Mesenchymal stem cell (in vitro differentiated cells and primary cell): Measurements from ENCODE around the gene PLSCR4.
A peak's percentile ranks its signal among the peaks of the same experiment; 100 is the strongest.

Experiments used
- DNase-seq: peaks from one replicate; pipeline ENCODE4 v3.0.0-alpha.2; 2013
- H2AFZ ChIP-seq: one replicate; pipeline ENCODE4 v1.6.1; 2013; ENCODE audit warnings: low read depth, mild to moderate bottlenecking, control low read depth, inconsistent platforms, low read length, moderate library complexity
- H2AK5ac ChIP-seq: 2 replicates; pipeline ENCODE4 v1.6.1; 2013; ENCODE audit warnings: low read length, moderate library complexity, mild to moderate bottlenecking, inconsistent platforms; ENCODE audit not compliant: severe bottlenecking
- H2BK120ac ChIP-seq: one replicate; pipeline ENCODE4 v1.6.1; 2013; ENCODE audit warnings: low read depth, mild to moderate bottlenecking, inconsistent platforms, low read length, moderate library complexity
- H2BK12ac ChIP-seq, 2 experiments: one replicate each; pipeline ENCODE4 v1.6.1; 2013; ENCODE audit warnings: inconsistent platforms in 2 of 2, low read length in 2 of 2, mild to moderate bottlenecking in 2 of 2, moderate library complexity in 2 of 2, control low read depth in 1 of 2
- H2BK15ac ChIP-seq: one replicate; pipeline ENCODE4 v1.6.1; 2013; ENCODE audit warnings: mild to moderate bottlenecking, low read depth, inconsistent platforms; ENCODE audit not compliant: poor library complexity, severe bottlenecking
- H2BK5ac ChIP-seq: 2 replicates; pipeline ENCODE4 v1.6.1; 2013; ENCODE audit warnings: low read depth, mild to moderate bottlenecking, low read length, control low read depth, inconsistent platforms; ENCODE audit not compliant: poor library complexity, severe bottlenecking
- H3K14ac ChIP-seq, 2 experiments: one replicate each; pipeline ENCODE4 v1.6.1; 2013; ENCODE audit warnings: inconsistent platforms in 2 of 2, low read length in 2 of 2, control low read depth in 1 of 2, mild to moderate bottlenecking in 1 of 2, moderate library complexity in 1 of 2
- H3K18ac ChIP-seq, 2 experiments: one replicate each; pipeline ENCODE4 v1.6.1; 2013; ENCODE audit warnings: inconsistent platforms in 2 of 2, low read length in 2 of 2, control low read depth in 1 of 2, low read depth in 1 of 2, mild to moderate bottlenecking in 1 of 2
- H3K23ac ChIP-seq, 2 experiments: one replicate each; pipeline ENCODE4 v1.6.1; 2013; ENCODE audit warnings: inconsistent platforms in 2 of 2, low read length in 2 of 2, mild to moderate bottlenecking in 2 of 2, moderate library complexity in 2 of 2, control low read depth in 1 of 2
- H3K27ac ChIP-seq: 2 replicates; pipeline ENCODE4 v1.5.1; 2013; ENCODE audit warnings: mild to moderate bottlenecking, moderate library complexity, low read length, control low read depth, inconsistent platforms; ENCODE audit not compliant: poor library complexity, severe bottlenecking
- H3K27me3 ChIP-seq, 2 experiments: 2 replicates each; pipeline versions ENCODE4 v1.6.1 to v1.7.0; 2013; ENCODE audit warnings: low read length in 2 of 2, mild to moderate bottlenecking in 2 of 2, moderate library complexity in 2 of 2, control low read depth in 1 of 2, inconsistent platforms in 1 of 2; ENCODE audit not compliant: control insufficient read depth in 1 of 2, insufficient read depth in 1 of 2
- H3K36me3 ChIP-seq, 2 experiments: 2 replicates each; pipeline versions ENCODE4 v1.6.1 to v1.7.0; 2013; ENCODE audit warnings: low read length in 2 of 2, control low read depth in 1 of 2, inconsistent platforms in 1 of 2, low read depth in 1 of 2, mild to moderate bottlenecking in 1 of 2; ENCODE audit not compliant: insufficient read depth in 2 of 2, control insufficient read depth in 1 of 2
- H3K4ac ChIP-seq, 2 experiments: one replicate each; pipeline ENCODE4 v1.6.1; 2013; ENCODE audit warnings: inconsistent platforms in 2 of 2, low read length in 2 of 2, mild to moderate bottlenecking in 2 of 2, moderate library complexity in 2 of 2, control low read depth in 1 of 2, low read depth in 1 of 2
- H3K4me1 ChIP-seq: 2 replicates; pipeline ENCODE4 v1.6.1; 2013; ENCODE audit warnings: low read depth, low read length, control low read depth; ENCODE audit not compliant: control insufficient read depth, insufficient read depth
- H3K4me2 ChIP-seq: 2 replicates; pipeline ENCODE4 v1.6.1; 2013; ENCODE audit warnings: low read length, mild to moderate bottlenecking, inconsistent platforms; ENCODE audit not compliant: poor library complexity, severe bottlenecking
- H3K4me3 ChIP-seq, 2 experiments: 2 replicates each; pipeline versions ENCODE4 v1.5.1 to v1.7.0; 2013; ENCODE audit warnings: low read length in 2 of 2, mild to moderate bottlenecking in 2 of 2, control low read depth in 1 of 2, low read depth in 1 of 2; ENCODE audit not compliant: insufficient read depth in 1 of 2
- H3K79me1 ChIP-seq: replicated peaks from 2 replicates; pipeline ENCODE4 v1.6.1; 2013; ENCODE audit warnings: mild to moderate bottlenecking, control low read depth, low read length, inconsistent platforms; ENCODE audit not compliant: poor library complexity, severe bottlenecking
- H3K9ac ChIP-seq: 2 replicates; pipeline ENCODE4 v1.7.0; 2013; ENCODE audit warnings: mild to moderate bottlenecking, low read length, moderate library complexity
- H3K9me3 ChIP-seq: 2 replicates; pipeline ENCODE4 v1.7.0; 2013; ENCODE audit warnings: mild to moderate bottlenecking, low read length; ENCODE audit not compliant: control insufficient read depth
- H4K8ac ChIP-seq: one replicate; pipeline ENCODE4 v1.6.1; 2013; ENCODE audit warnings: inconsistent platforms, mild to moderate bottlenecking, low read length, moderate library complexity
- H4K91ac ChIP-seq: one replicate; pipeline ENCODE4 v1.6.1; 2013; ENCODE audit warnings: mild to moderate bottlenecking, low read length, inconsistent platforms
- WGBS: methylation state at CpG from one replicate; pipeline ENCODE4 v1.1.7; 2013; ENCODE audit warnings: mixed read lengths; 5-methylcytosine and 5-hydroxymethylcytosine counted together

PLSCR4 gene

GRCh38 chr3:146163584-146163983 is 87.3 kb downstream of the PLSCR4 start:
- Histone ChIP-seq H4K8ac (no peak overlapping the region), H2BK120ac (no peak overlapping the region), H3K4me2 (no peak overlapping the region), H2BK12ac (no peak overlapping the region), H3K27me3 (no peaks in the 10 kb centered on the region), H3K79me1 (peaks cover 3% of the 10 kb centered on the region), H3K14ac (no peak overlapping the region), H3K4me1 (peaks cover 2% of the 10 kb centered on the region), H3K18ac (no peak overlapping the region), H3K4me3 (no peak overlapping the region), H3K4ac (no peak overlapping the region), H3K27ac (no peak overlapping the region), H3K36me3 (no peaks in the 10 kb centered on the region), H3K23ac (no peak overlapping the region), H4K91ac (no peak overlapping the region), H2BK5ac (no peak overlapping the region), H2BK15ac (no peak overlapping the region), H2AK5ac (no peak overlapping the region), H2AFZ (no peak overlapping the region), H3K9me3 (no peaks in the 10 kb centered on the region), H3K9ac (peak overlapping the region; percentile 1)
- over 99% methylated on average over 1 of the region's 2 CpGs for WGBS
- peak; percentile 64 for DNase-seq

DNA sequence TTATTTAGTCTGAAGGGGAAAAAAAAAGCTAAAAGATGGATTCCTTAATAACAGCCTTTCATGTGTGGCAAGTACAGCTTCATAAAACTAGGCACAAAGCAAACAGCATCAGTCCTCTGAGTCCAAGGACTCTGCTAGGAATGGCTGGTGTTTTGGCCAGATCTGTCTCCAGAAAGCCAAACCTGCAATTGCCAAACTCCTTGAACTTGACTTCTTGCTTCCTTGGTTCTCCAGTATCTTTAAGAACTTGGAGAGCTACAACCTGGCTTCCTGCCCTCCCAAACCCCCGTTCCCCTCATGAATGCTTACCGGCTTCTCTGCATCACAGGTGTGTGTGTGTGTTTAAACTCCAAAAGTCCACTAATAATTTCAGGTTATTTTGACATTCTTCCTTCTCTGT is 88.3 kb downstream of the PLSCR4 start:
- H3K4me3 ChIP-seq = peak overlapping the region in 1 of 2 experiments; percentile 9
- no peak overlapping the region for H3K23ac ChIP-seq
- no peak overlapping the region for H3K4me2 ChIP-seq
- no peak overlapping the region for H3K18ac ChIP-seq
- H3K4ac ChIP-seq = no peak overlapping the region
- no peak overlapping the region for H3K14ac ChIP-seq
- no peak overlapping the region for H3K27ac ChIP-seq
- H2BK120ac ChIP-seq = no peak overlapping the region
- H4K8ac ChIP-seq = no peak overlapping the region
- H3K9ac ChIP-seq = peak overlapping the region; percentile 89
- peaks cover 2% of the 10 kb centered on the region for H3K4me1 ChIP-seq
- H3K27me3 ChIP-seq = no peaks in the 10 kb centered on the region
- no peak overlapping the region for H2BK15ac ChIP-seq
- 90% methylated on average over 2 of the region's 2 CpGs for WGBS
- H3K9me3 ChIP-seq = no peaks in the 10 kb centered on the region
- H2AFZ ChIP-seq = no peak overlapping the region
- H2AK5ac ChIP-seq = no peak overlapping the region
- peaks cover 3% of the 10 kb centered on the region for H3K79me1 ChIP-seq
- DNase-seq = no peak
- no peak overlapping the region for H2BK12ac ChIP-seq
- no peaks in the 10 kb centered on the region for H3K36me3 ChIP-seq
- no peak overlapping the region for H4K91ac ChIP-seq
- no peak overlapping the region for H2BK5ac ChIP-seq

- Histone ChIP-seq H3K14ac (no peak overlapping the region), H3K18ac (peak overlapping the region; percentile 85 to 98), H2BK12ac (peak overlapping the region; percentile 40 to 48), H3K9ac (peak overlapping the region; percentile 89), H3K23ac (no peak overlapping the region), H3K79me1 (peaks cover 3% of the 10 kb centered on the region), H3K4me3 (peak overlapping the region; percentile 91 to 95), H3K27ac (peak overlapping the region; percentile 84), H3K36me3 (no peaks in the 10 kb centered on the region), H2BK5ac (no peak overlapping the region), H2BK15ac (no peak overlapping the region), H4K91ac (peak overlapping the region; percentile 25), H2BK120ac (no peak overlapping the region), H3K4ac (peak overlapping the region; percentile 22 to 24), H2AK5ac (peak overlapping the region; percentile 13), H3K27me3 (no peaks in the 10 kb centered on the region), H3K4me2 (peak overlapping the region; percentile 85), H3K4me1 (peaks cover 2% of the 10 kb centered on the region), H4K8ac (peak overlapping the region; percentile 89), H2AFZ (peak overlapping the region; percentile 68), H3K9me3 (no peaks in the 10 kb centered on the region)
- DNase-seq = peak; percentile 65
- WGBS = 38% methylated on average over 12 of the region's 15 CpGs
Observed at GRCh38 chr3:146161663-146162002, 89.3 kb downstream of the PLSCR4 start.

- no peaks in the 10 kb centered on the region for H3K27me3 ChIP-seq
- no peaks in the 10 kb centered on the region for H3K9me3 ChIP-seq
- H3K36me3 ChIP-seq = no peaks in the 10 kb centered on the region
- peak within 1 kb of the TSS; percentile 67 for H2BK120ac ChIP-seq
- H3K4me1 ChIP-seq = peaks cover 3% of the 10 kb centered on the region
- H3K14ac ChIP-seq = peak within 1 kb of the TSS; percentile 63 to 79
- peaks cover 3% of the 10 kb centered on the region for H3K79me1 ChIP-seq
- peak within 1 kb of the TSS; percentile 93 for H2BK15ac ChIP-seq
- peak within 1 kb of the TSS; percentile 89 for H4K8ac ChIP-seq
- H2BK12ac ChIP-seq = peak within 1 kb of the TSS; percentile 40 to 80
- 2% methylated on average over 71 of the region's 74 CpGs for WGBS
- H3K4ac ChIP-seq = peak within 1 kb of the TSS; percentile 56 to 59
- peak within 1 kb of the TSS; percentile 82 for H2BK5ac ChIP-seq
- H2AK5ac ChIP-seq = peak within 1 kb of the TSS; percentile 13
- H3K18ac ChIP-seq = peak within 1 kb of the TSS; percentile 85 to 98
- DNase-seq = peak; percentile 93
- peak within 1 kb of the TSS; percentile 84 for H3K27ac ChIP-seq
- H2AFZ ChIP-seq = peak within 1 kb of the TSS; percentile 68
- H3K23ac ChIP-seq = peak within 1 kb of the TSS in 1 of 2 experiments; percentile 37
- peak within 1 kb of the TSS; percentile 85 for H3K4me2 ChIP-seq
- peak within 1 kb of the TSS; percentile 89 for H3K9ac ChIP-seq
- H4K91ac ChIP-seq = peak within 1 kb of the TSS; percentile 93
- peak within 1 kb of the TSS; percentile 91 to 95 for H3K4me3 ChIP-seq
Observed at GRCh38 chr3:146160964-146161662, 89.8 kb downstream of the PLSCR4 start, which contains the start of gene PLOD2. TSS of gene PLOD2 (minus strand) at chr3:146161184. CDS start at chr3:146160989, 195 bp downstream.
